Activated B cell treated with CpG ODN at 0.5 μM for 24 hours (primary cell): ENCODE measurements around the gene DSCAML1. TPM values are rescaled to one million over a fixed set of nuclear protein-coding genes. Genes with fewer than 3 reads are reported as not detected.

Source experiments
- ATAC-seq: fragments of 200-7000 bp; cut with Tn5 transposase; one replicate; pipeline ENCODE4 v1.10.0; 2021; ENCODE audit warnings: low read depth, mild to moderate bottlenecking, moderate library complexity
- CTCF ChIA-PET: fragments of 350-600 bp; sonication (Branson Sonifier 250); formaldehyde crosslinking; loops from one replicate; lab custom pipeline; 2021; ENCODE audit warnings: antibody characterized with exemption; lab: Charles Lee
- POLR2A ChIA-PET: fragments of 350-600 bp; sonication (Branson Sonifier 250); formaldehyde crosslinking; loops from one replicate; lab custom pipeline; 2021; ENCODE audit warnings: antibody characterized with exemption; lab: Charles Lee
- DNase-seq: peaks from one replicate; pipeline ENCODE4 v3.0.0; 2022
- H3K27ac Mint-ChIP-seq: one replicate; pipeline ENCODE4 v1.8.0; 2020; ENCODE audit warnings: mixed read lengths
- H3K27me3 Mint-ChIP-seq: one replicate; pipeline ENCODE4 v1.8.0; 2021; ENCODE audit warnings: mixed read lengths
- H3K36me3 Mint-ChIP-seq: one replicate; pipeline ENCODE4 v1.8.0; 2021; ENCODE audit warnings: low read depth, mixed read lengths
- H3K4me1 Mint-ChIP-seq: one replicate; pipeline ENCODE4 v1.8.0; 2021; ENCODE audit warnings: mixed read lengths
- H3K4me3 Mint-ChIP-seq: one replicate; pipeline ENCODE4 v1.8.0; 2020; ENCODE audit warnings: mild to moderate bottlenecking, mixed read lengths
- H3K9me3 Mint-ChIP-seq: one replicate; pipeline ENCODE4 v1.8.0; 2020; ENCODE audit warnings: mixed read lengths
- CTCF ChIP-seq: fragments of 200-600 bp; IDR thresholded peaks from one replicate; pipeline ENCODE4 v1.8.0; 2022; ENCODE audit warnings: antibody characterized with exemption, mild to moderate bottlenecking
- intact Hi-C: fragments of 100-400 bp; cut with micrococcal nuclease; formaldehyde crosslinking; loops from one replicate; pipeline ENCODE4 v1.15.1; 2024
- total RNA-seq: library from RNA; stranded (reverse); gene quantifications from 2 replicates; pipeline ENCODE4 v1.2.3, GENCODE V29; 2022

DSCAML1 gene
- total RNA-seq, 1 donor from 2014 or later = 3.6 TPM

GRCh38 chr11:117442049-117442868 is 354.8 kb downstream of the DSCAML1 start:
- Mint-ChIP-seq H3K4me1 (no peaks in the 10 kb centered on the region), H3K4me3 (no peak overlapping the region), H3K27me3 (peaks cover 17% of the 10 kb centered on the region), H3K9me3 (no peaks in the 10 kb centered on the region), H3K27ac (no peak overlapping the region), H3K36me3 (no peaks in the 10 kb centered on the region)
- ChIA-PET CTCF (no interaction called here), POLR2A (no interaction called here)
- intact Hi-C loops = no loop called here
- TF ChIP-seq CTCF = no peak
- DNase-seq = no peak
- ATAC-seq = no peak

DNA sequence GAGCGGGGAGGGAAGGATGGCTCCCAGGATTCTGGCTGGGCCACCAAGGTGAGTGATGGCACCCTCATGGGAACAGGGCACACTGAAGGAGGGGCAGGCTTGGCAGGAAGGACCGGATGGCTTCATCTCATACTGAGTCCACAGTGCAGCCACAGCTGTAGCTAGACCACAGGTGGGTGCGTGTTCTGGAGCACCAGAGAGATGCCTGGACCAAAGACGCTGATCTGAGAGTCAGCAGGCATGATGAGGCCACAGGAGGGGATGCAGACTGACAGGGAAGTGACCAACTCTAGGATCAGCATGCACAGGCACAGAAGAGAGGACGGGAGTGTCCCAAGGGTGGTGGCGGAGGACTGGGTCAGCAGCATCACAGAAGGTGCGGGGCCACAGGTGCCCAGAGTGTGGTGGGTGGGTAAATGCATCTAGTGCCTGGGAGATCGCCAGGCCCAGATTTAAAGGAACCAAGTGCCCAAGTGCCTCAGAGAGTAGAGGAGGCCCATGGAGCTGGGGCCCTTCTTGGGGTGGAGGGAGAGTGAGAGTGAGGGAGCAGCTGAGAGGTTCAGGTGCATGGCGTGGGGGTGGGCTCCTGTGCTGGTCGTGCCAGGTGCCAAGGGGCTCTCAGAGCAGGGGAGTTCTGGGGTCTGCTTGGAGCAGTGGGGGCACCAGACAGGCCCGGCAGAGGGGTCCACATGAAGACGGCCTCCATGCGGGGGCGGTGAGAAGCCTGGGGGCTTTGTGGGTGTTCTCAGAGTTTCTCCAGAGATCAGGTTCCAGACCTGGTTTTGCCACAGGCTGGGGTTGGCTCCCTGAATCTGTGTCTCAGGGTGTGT is 355.7 kb downstream of the DSCAML1 start:
- peaks cover 23% of the 10 kb centered on the region for H3K27me3 Mint-ChIP-seq
- TF ChIP-seq CTCF = no peak
- DNase-seq = no peak
- H3K9me3 Mint-ChIP-seq = no peaks in the 10 kb centered on the region
- ChIA-PET CTCF (no interaction called here), POLR2A (no interaction called here)
- intact Hi-C loops = no loop called here
- ATAC-seq = no peak
- no peak overlapping the region for H3K27ac Mint-ChIP-seq
- H3K4me1 Mint-ChIP-seq = no peaks in the 10 kb centered on the region
- H3K4me3 Mint-ChIP-seq = no peak overlapping the region
- H3K36me3 Mint-ChIP-seq = no peaks in the 10 kb centered on the region

- no peak for ATAC-seq
- H3K9me3 Mint-ChIP-seq = no peaks in the 10 kb centered on the region
- ChIA-PET CTCF (no interaction called here), POLR2A (no interaction called here)
- DNase-seq = no peak
- no peaks in the 10 kb centered on the region for H3K4me1 Mint-ChIP-seq
- H3K27ac Mint-ChIP-seq = no peak overlapping the region
- peaks cover 23% of the 10 kb centered on the region for H3K27me3 Mint-ChIP-seq
- no peaks in the 10 kb centered on the region for H3K36me3 Mint-ChIP-seq
- no peak overlapping the region for H3K4me3 Mint-ChIP-seq
- no peak for TF ChIP-seq CTCF
- intact Hi-C loops = no loop called here
Measured at GRCh38 chr11:117440258-117440657, 356.8 kb downstream of the DSCAML1 start.

GRCh38 chr11:117439256-117439655 is 357.8 kb downstream of the DSCAML1 start:
- ATAC-seq (no peak), DNase-seq (no peak)
- Mint-ChIP-seq H3K27ac (no peak overlapping the region), H3K4me1 (no peaks in the 10 kb centered on the region), H3K36me3 (no peaks in the 10 kb centered on the region), H3K9me3 (no peaks in the 10 kb centered on the region), H3K27me3 (peaks cover 23% of the 10 kb centered on the region), H3K4me3 (no peak overlapping the region)
- ChIA-PET CTCF (no interaction called here), POLR2A (no interaction called here)
- intact Hi-C loops = no loop called here
- no peak for TF ChIP-seq CTCF

- H3K4me1 Mint-ChIP-seq = no peaks in the 10 kb centered on the region
- no peaks in the 10 kb centered on the region for H3K9me3 Mint-ChIP-seq
- POLR2A ChIA-PET = no interaction called here
Measured at GRCh38 chr11:117438371-117439000, 358.5 kb downstream of the DSCAML1 start.

More at GRCh38 chr11:117438371-117439000, 358.5 kb downstream of the DSCAML1 start:
- no peak for DNase-seq
- Mint-ChIP-seq H3K27ac (no peak overlapping the region), H3K36me3 (no peaks in the 10 kb centered on the region), H3K4me3 (no peak overlapping the region), H3K27me3 (peaks cover 23% of the 10 kb centered on the region)
- no peak for TF ChIP-seq CTCF
- CTCF ChIA-PET = no interaction called here
- ATAC-seq = no peak
- intact Hi-C loops = no loop called here
